ENCODE measurements around the gene PRKN. TPM values are rescaled to one million over a fixed set of nuclear protein-coding genes. Genes with fewer than 3 reads are reported as not detected.

PRKN gene
- total RNA-seq, 3 donors from 2014 or later: 5.2 to 10.2 (median 8.1) TPM

- no peak for TF ChIP-seq CTCF (IDR thresholded peaks at IDR 0.05)
- no peak overlapping the region for H3K4me3 ChIP-seq
- no peak for ATAC-seq
- no peaks in the 10 kb centered on the region for H3K36me3 ChIP-seq (ENCODE audit: low read depth)
- no peaks in the 10 kb centered on the region for H3K9me3 ChIP-seq
- DNase-seq: no peak
- H3K4me1 ChIP-seq (ENCODE audit: low read depth): no peaks in the 10 kb centered on the region
- intact Hi-C loops (cut with DNase I, micrococcal nuclease): no loop called here
Measured at GRCh38 chr6:162704001-162704400, 23.6 kb downstream of the PRKN start.

GRCh38 chr6:162702446-162702845 is 25.1 kb downstream of the PRKN start:
- H3K4me1 ChIP-seq (ENCODE audit: low read depth): no peaks in the 10 kb centered on the region
- no peak for ATAC-seq
- H3K36me3 ChIP-seq (ENCODE audit: low read depth): no peaks in the 10 kb centered on the region
- intact Hi-C loops (cut with DNase I, micrococcal nuclease): no loop called here
- TF ChIP-seq CTCF (IDR thresholded peaks at IDR 0.05): no peak
- no peak for DNase-seq
- H3K9me3 ChIP-seq: no peaks in the 10 kb centered on the region
- H3K4me3 ChIP-seq: no peak overlapping the region

- H3K4me3 ChIP-seq: no peak overlapping the region
- H3K4me1 ChIP-seq (ENCODE audit: low read depth): no peaks in the 10 kb centered on the region
- DNase-seq (no peak), ATAC-seq (no peak)
- H3K36me3 ChIP-seq (ENCODE audit: low read depth): no peaks in the 10 kb centered on the region
- TF ChIP-seq CTCF (IDR thresholded peaks at IDR 0.05): no peak
- intact Hi-C loops (cut with DNase I, micrococcal nuclease): no loop called here
- H3K9me3 ChIP-seq: no peaks in the 10 kb centered on the region
Measured at GRCh38 chr6:162701551-162701950, 26.0 kb downstream of the PRKN start.

GRCh38 chr6:162700966-162701365 is 26.6 kb downstream of the PRKN start:
- Histone ChIP-seq H3K9me3 (no peaks in the 10 kb centered on the region), H3K4me3 (no peak overlapping the region), H3K36me3 (ENCODE audit: low read depth) (no peaks in the 10 kb centered on the region), H3K4me1 (ENCODE audit: low read depth) (no peaks in the 10 kb centered on the region)
- TF ChIP-seq CTCF (IDR thresholded peaks at IDR 0.05): no peak
- intact Hi-C loops (cut with DNase I, micrococcal nuclease): no loop called here
- no peak for DNase-seq
- ATAC-seq: no peak

GRCh38 chr6:162699961-162700360 is 27.6 kb downstream of the PRKN start:
- ATAC-seq (no peak), DNase-seq (no peak)
- Histone ChIP-seq H3K36me3 (ENCODE audit: low read depth) (no peaks in the 10 kb centered on the region), H3K9me3 (no peaks in the 10 kb centered on the region), H3K4me1 (ENCODE audit: low read depth) (no peaks in the 10 kb centered on the region), H3K4me3 (no peak overlapping the region)
- TF ChIP-seq CTCF (IDR thresholded peaks at IDR 0.05): no peak
- intact Hi-C loops (cut with DNase I, micrococcal nuclease): no loop called here

GRCh38 chr6:162698440-162698839 is 29.1 kb downstream of the PRKN start:
- Histone ChIP-seq H3K9me3 (no peaks in the 10 kb centered on the region), H3K4me1 (ENCODE audit: low read depth) (no peaks in the 10 kb centered on the region), H3K4me3 (no peak overlapping the region), H3K36me3 (ENCODE audit: low read depth) (no peaks in the 10 kb centered on the region)
- DNase-seq (no peak), ATAC-seq (no peak)
- no peak for TF ChIP-seq CTCF (IDR thresholded peaks at IDR 0.05)
- intact Hi-C loops (cut with DNase I, micrococcal nuclease): no loop called here
